Measurements from ENCODE around the gene PCLO. TPM values are rescaled to one million over a fixed set of nuclear protein-coding genes. Genes with fewer than 3 reads are reported as not detected.
"Not testable (repeated sequence)": the region's sequence is repeated elsewhere in the genome, so short reads cannot be mapped to it uniquely, and the experiment has no call there.

Gene PCLO
- polyA plus RNA-seq, 3 donors = not detected

GRCh38 chr7:83032195-83032594 lies 130.5 kb downstream of the PCLO start:
- Histone ChIP-seq H3K9me3 (replicated peaks in 1 of 2; ENCODE audit: control insufficient read depth in 1 of 2, insufficient read depth in 1 of 2, low read length in 2 of 2) (no peaks in the 10 kb centered on the region), H4K20me1 (ENCODE audit: insufficient read depth, low read length) (no peaks in the 10 kb centered on the region), H3K79me2 (ENCODE audit: insufficient read depth, low read length) (no peaks in the 10 kb centered on the region), H3K27ac (ENCODE audit: low read depth in 1 of 2, low read length in 2 of 2) (no peak overlapping the region), H3K4me1 (ENCODE audit: control insufficient read depth in 1 of 2, insufficient read depth in 2 of 2, low read length in 2 of 2) (no peaks in the 10 kb centered on the region), H3K36me3 (replicated peaks in 1 of 2; ENCODE audit: control insufficient read depth in 1 of 2, insufficient read depth in 2 of 2, low read length in 2 of 2) (no peaks in the 10 kb centered on the region), H3K9ac (ENCODE audit: insufficient read depth, low read length, poor library complexity, severe bottlenecking) (no peak overlapping the region), H3K4me3 (replicated peaks in 1 of 3; ENCODE audit: low read depth in 2 of 3, low read length in 3 of 3) (no peak overlapping the region), H2AFZ (ENCODE audit: insufficient read depth, low read depth, low read length, poor library complexity, severe bottlenecking) (no peak overlapping the region), H3K4me2 (replicated peaks; ENCODE audit: extremely low read depth, low read length, poor library complexity, severe bottlenecking) (no peak overlapping the region), H3K27me3 (ENCODE audit: control insufficient read depth in 2 of 2, insufficient read depth in 2 of 2, low read length in 2 of 2) (no peaks in the 10 kb centered on the region)
- H3K27ac Mint-ChIP-seq = no peak overlapping the region
- intact Hi-C loops (cut with micrococcal nuclease) = no loop called here
- peaks cover 0 to 5% (median 0%) of the 10 kb centered on the region in 7 donors for H3K9me3 Mint-ChIP-seq
- no peak for DNase-seq
- H3K4me1 Mint-ChIP-seq = no peaks in the 10 kb centered on the region
- H3K27me3 Mint-ChIP-seq (ENCODE audit: low read depth in 3 of 3) = no peaks in the 10 kb centered on the region
- H3K4me3 Mint-ChIP-seq = no peak overlapping the region
- H3K36me3 Mint-ChIP-seq = no peaks in the 10 kb centered on the region
- TF ChIP-seq, protein P1, sequence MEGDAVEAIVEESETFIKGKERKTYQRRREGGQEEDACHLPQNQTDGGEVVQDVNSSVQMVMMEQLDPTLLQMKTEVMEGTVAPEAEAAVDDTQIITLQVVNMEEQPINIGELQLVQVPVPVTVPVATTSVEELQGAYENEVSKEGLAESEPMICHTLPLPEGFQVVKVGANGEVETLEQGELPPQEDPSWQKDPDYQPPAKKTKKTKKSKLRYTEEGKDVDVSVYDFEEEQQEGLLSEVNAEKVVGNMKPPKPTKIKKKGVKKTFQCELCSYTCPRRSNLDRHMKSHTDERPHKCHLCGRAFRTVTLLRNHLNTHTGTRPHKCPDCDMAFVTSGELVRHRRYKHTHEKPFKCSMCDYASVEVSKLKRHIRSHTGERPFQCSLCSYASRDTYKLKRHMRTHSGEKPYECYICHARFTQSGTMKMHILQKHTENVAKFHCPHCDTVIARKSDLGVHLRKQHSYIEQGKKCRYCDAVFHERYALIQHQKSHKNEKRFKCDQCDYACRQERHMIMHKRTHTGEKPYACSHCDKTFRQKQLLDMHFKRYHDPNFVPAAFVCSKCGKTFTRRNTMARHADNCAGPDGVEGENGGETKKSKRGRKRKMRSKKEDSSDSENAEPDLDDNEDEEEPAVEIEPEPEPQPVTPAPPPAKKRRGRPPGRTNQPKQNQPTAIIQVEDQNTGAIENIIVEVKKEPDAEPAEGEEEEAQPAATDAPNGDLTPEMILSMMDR (IDR thresholded peaks at IDR 0.05) = no peak

GRCh38 chr7:83023817-83024665 lies 138.6 kb downstream of the PCLO start:
- H3K4me1 ChIP-seq (ENCODE audit: control insufficient read depth in 1 of 2, insufficient read depth in 2 of 2, low read length in 2 of 2); DNase-seq; H3K79me2 ChIP-seq (ENCODE audit: insufficient read depth, low read length); H3K4me2 ChIP-seq (replicated peaks; ENCODE audit: extremely low read depth, low read length, poor library complexity, severe bottlenecking); H3K27ac ChIP-seq (ENCODE audit: low read depth in 1 of 2, low read length in 2 of 2); H3K4me3 Mint-ChIP-seq; H4K20me1 ChIP-seq (ENCODE audit: insufficient read depth, low read length); H3K36me3 Mint-ChIP-seq; H3K9me3 Mint-ChIP-seq; H3K4me1 Mint-ChIP-seq; H3K27ac Mint-ChIP-seq; H3K4me3 ChIP-seq (replicated peaks in 1 of 3; ENCODE audit: low read depth in 2 of 3, low read length in 3 of 3); H2AFZ ChIP-seq (ENCODE audit: insufficient read depth, low read depth, low read length, poor library complexity, severe bottlenecking); H3K9ac ChIP-seq (ENCODE audit: insufficient read depth, low read length, poor library complexity, severe bottlenecking); H3K27me3 Mint-ChIP-seq (ENCODE audit: low read depth in 3 of 3); H3K9me3 ChIP-seq (replicated peaks in 1 of 2; ENCODE audit: control insufficient read depth in 1 of 2, insufficient read depth in 1 of 2, low read length in 2 of 2); H3K27me3 ChIP-seq (ENCODE audit: control insufficient read depth in 2 of 2, insufficient read depth in 2 of 2, low read length in 2 of 2); intact Hi-C loops (cut with micrococcal nuclease); H3K36me3 ChIP-seq (replicated peaks in 1 of 2; ENCODE audit: control insufficient read depth in 1 of 2, insufficient read depth in 2 of 2, low read length in 2 of 2): not testable (repeated sequence)
- WGBS (ENCODE audit: insufficient coverage) = 95% methylated on average over 26 of the region's 31 CpGs
